OCI-LY7 (cell line): ENCODE results near the gene ERC1. TPM values are rescaled to one million over a fixed set of nuclear protein-coding genes. Genes with fewer than 3 reads are reported as not detected.

Experiments used
- BruUV-seq: library from RNA; stranded (reverse); fragments of 400-500 nt; replicated peaks from 2 replicates; lab custom pipeline; 2021; lab: Mats Ljungman, UMichigan
- CTCF ChIA-PET: fragments of 300-600 bp; sonication (Branson Sonifier 250); formaldehyde crosslinking; loops from one replicate; lab custom pipeline; 2022; ENCODE audit warnings: antibody characterized with exemption; ENCODE audit not compliant: unreplicated experiment; lab: Charles Lee
- POLR2A ChIA-PET: fragments of 300-600 bp; sonication (Branson Sonifier 250); formaldehyde crosslinking; loops from one replicate; lab custom pipeline; 2022; ENCODE audit warnings: antibody characterized with exemption; lab: Charles Lee
- DNase-seq: peaks from one replicate; pipeline ENCODE4 v3.0.0-alpha.2; 2015; ENCODE audit warnings: low spot score
- H2AFZ ChIP-seq: fragments of 200-600 bp; sonication (generic), shearing (Covaris generic); 2 replicates; pipeline ENCODE4 v1.6.1; 2014; ENCODE audit warnings: mild to moderate bottlenecking, antibody characterized with exemption, low read length, moderate library complexity
- H3K27ac ChIP-seq: fragments of 200-600 bp; sonication (generic); 2 replicates; pipeline ENCODE4 v1.5.1; 2014; ENCODE audit warnings: mixed run types, low read depth, mild to moderate bottlenecking, moderate library complexity, low read length, inconsistent platforms; ENCODE audit not compliant: poor library complexity, severe bottlenecking
- H3K36me3 ChIP-seq: fragments of 200-600 bp; sonication (generic); 2 replicates; pipeline ENCODE4 v1.6.1; 2014; ENCODE audit warnings: mild to moderate bottlenecking, antibody characterized with exemption, low read length, moderate library complexity, mixed read lengths; ENCODE audit not compliant: insufficient read depth
- H3K4me1 ChIP-seq: fragments of 200-600 bp; sonication (generic); 2 replicates; pipeline ENCODE4 v1.5.1; 2014; ENCODE audit warnings: mild to moderate bottlenecking, low read length; ENCODE audit not compliant: insufficient read depth, poor library complexity, severe bottlenecking
- H3K4me2 ChIP-seq: fragments of 200-600 bp; sonication (generic); 2 replicates; pipeline ENCODE4 v1.6.1; 2014; ENCODE audit warnings: mild to moderate bottlenecking, low read length
- H3K4me3 ChIP-seq: fragments of 200-600 bp; sonication (generic); 2 replicates; pipeline ENCODE4 v1.5.1; 2014; ENCODE audit warnings: mild to moderate bottlenecking, low read depth, low read length; ENCODE audit not compliant: poor library complexity, severe bottlenecking
- H3K79me2 ChIP-seq: fragments of 200-600 bp; sonication (generic); 2 replicates; pipeline ENCODE4 v1.6.1; 2016; ENCODE audit warnings: low read depth, mild to moderate bottlenecking, low read length, moderate library complexity, mixed read lengths; ENCODE audit not compliant: insufficient read depth
- H3K9me2 ChIP-seq: fragments of 200-600 bp; sonication (generic); 2 replicates; pipeline ENCODE4 v1.6.1; 2016; ENCODE audit warnings: mild to moderate bottlenecking, low read length, mixed read lengths; ENCODE audit not compliant: insufficient read depth
- H3K9me3 ChIP-seq: fragments of 200-600 bp; sonication (generic); 2 replicates; pipeline ENCODE4 v1.6.1; 2014; ENCODE audit warnings: mild to moderate bottlenecking, mixed run types, low read length, mixed read lengths
- H4K20me1 ChIP-seq: fragments of 200-600 bp; sonication (generic); 2 replicates; pipeline ENCODE4 v1.6.1; 2014; ENCODE audit warnings: mild to moderate bottlenecking, antibody characterized with exemption, low read length, moderate library complexity, mixed read lengths; ENCODE audit not compliant: insufficient read depth
- EZH2phosphoT487 ChIP-seq: fragments of 200-600 bp; sonication (generic); IDR thresholded peaks from 2 replicates; pipeline ENCODE4 v1.6.1; 2018; ENCODE audit warnings: low read depth, borderline replicate concordance, mild to moderate bottlenecking, mixed run types, antibody characterized with exemption, low read length, moderate library complexity, mixed read lengths
- intact Hi-C: fragments of 100-400 bp; cut with micrococcal nuclease; formaldehyde crosslinking; loops from one replicate; pipeline ENCODE4 v1.10.0; 2022; ENCODE audit not compliant: unreplicated experiment
- total RNA-seq, 2 experiments: library from RNA; depleted of rRNA in 1 of 2; stranded (reverse); fragments of >200 nt in 1 of 2; shearing (Covaris generic) in 1 of 2; gene quantifications; 2 replicates each; pipeline ENCODE4 v1.2.3, GENCODE V29; 2014 to 2022
- TF ChIP-seq, protein P1 (sequence below): fragments of 200-600 bp; sonication (generic); conservative IDR thresholded peaks from 2 replicates; pipeline ENCODE4 v1.5.1; 2014; ENCODE audit warnings: mild to moderate bottlenecking, antibody characterized with exemption, low read length, moderate library complexity, mixed read lengths

The ERC1 gene
- total RNA-seq, 2 experiments from 2014 or later: 26.9 to 86.9 TPM

- TF ChIP-seq EZH2phosphoT487: no peak
- TF ChIP-seq, protein P1, sequence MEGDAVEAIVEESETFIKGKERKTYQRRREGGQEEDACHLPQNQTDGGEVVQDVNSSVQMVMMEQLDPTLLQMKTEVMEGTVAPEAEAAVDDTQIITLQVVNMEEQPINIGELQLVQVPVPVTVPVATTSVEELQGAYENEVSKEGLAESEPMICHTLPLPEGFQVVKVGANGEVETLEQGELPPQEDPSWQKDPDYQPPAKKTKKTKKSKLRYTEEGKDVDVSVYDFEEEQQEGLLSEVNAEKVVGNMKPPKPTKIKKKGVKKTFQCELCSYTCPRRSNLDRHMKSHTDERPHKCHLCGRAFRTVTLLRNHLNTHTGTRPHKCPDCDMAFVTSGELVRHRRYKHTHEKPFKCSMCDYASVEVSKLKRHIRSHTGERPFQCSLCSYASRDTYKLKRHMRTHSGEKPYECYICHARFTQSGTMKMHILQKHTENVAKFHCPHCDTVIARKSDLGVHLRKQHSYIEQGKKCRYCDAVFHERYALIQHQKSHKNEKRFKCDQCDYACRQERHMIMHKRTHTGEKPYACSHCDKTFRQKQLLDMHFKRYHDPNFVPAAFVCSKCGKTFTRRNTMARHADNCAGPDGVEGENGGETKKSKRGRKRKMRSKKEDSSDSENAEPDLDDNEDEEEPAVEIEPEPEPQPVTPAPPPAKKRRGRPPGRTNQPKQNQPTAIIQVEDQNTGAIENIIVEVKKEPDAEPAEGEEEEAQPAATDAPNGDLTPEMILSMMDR: no peak
- intact Hi-C loops: no loop called here
- no TSS peak for BruUV-seq
- CTCF ChIA-PET: no interaction called here
- no peaks in the 10 kb centered on the region for H3K9me3 ChIP-seq
- no peak overlapping the region for H3K27ac ChIP-seq
- no peaks in the 10 kb centered on the region for H3K9me2 ChIP-seq
- POLR2A ChIA-PET: interaction anchor here (1.4 to 1.8 kb wide), 2 partner anchors 26 to 41 kb away, joined by 5 to 7 read pairs; no protein-coding TSS in a partner anchor
- no peaks in the 10 kb centered on the region for H3K4me1 ChIP-seq
- no peaks in the 10 kb centered on the region for H3K79me2 ChIP-seq
- no peak overlapping the region for H3K4me3 ChIP-seq
- no peak for DNase-seq
- H2AFZ ChIP-seq: no peak overlapping the region
- H3K4me2 ChIP-seq: no peak overlapping the region
- peaks cover 31% of the 10 kb centered on the region for H3K36me3 ChIP-seq
- H4K20me1 ChIP-seq: no peaks in the 10 kb centered on the region
These were observed 191.0 kb downstream of the ERC1 start for GRCh38 chr12:1182069-1182468.

DNA sequence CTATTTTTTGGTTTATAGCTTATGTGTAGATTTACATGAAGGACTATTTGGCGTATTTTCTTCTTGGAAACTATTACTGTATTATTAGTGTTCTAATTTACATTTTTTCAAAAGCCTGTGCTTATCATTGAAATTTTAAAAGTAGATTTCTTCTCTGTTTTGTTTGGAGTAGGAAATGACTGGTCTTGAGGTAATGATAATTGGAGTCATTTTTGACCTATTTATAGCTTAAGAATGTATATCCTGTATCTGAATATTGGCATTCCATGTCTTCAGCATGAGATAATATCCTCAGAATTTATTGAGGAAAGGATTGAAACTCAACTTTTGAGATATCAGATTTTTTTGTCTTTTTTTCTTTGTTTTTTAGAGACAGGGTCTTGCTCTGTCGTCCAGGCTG lies 193.4 kb downstream of the ERC1 start:
- H3K36me3 ChIP-seq: peaks cover 36% of the 10 kb centered on the region
- H3K4me2 ChIP-seq: no peak overlapping the region
- TF ChIP-seq, protein P1: no peak
- TF ChIP-seq EZH2phosphoT487: no peak
- POLR2A ChIA-PET: interaction anchor here (0.6 to 1.0 kb wide), 6 partner anchors 12 to 214 kb away, joined by 3 read pairs; no protein-coding TSS in a partner anchor
- CTCF ChIA-PET: no interaction called here
- intact Hi-C loops: no loop called here
- H4K20me1 ChIP-seq: no peaks in the 10 kb centered on the region
- no peaks in the 10 kb centered on the region for H3K9me2 ChIP-seq
- no TSS peak for BruUV-seq
- no peaks in the 10 kb centered on the region for H3K9me3 ChIP-seq
- H3K79me2 ChIP-seq: no peaks in the 10 kb centered on the region
- DNase-seq: no peak
- H3K4me3 ChIP-seq: no peak overlapping the region
- H3K4me1 ChIP-seq: no peaks in the 10 kb centered on the region
- H3K27ac ChIP-seq: no peak overlapping the region
- H2AFZ ChIP-seq: no peak overlapping the region

- Histone ChIP-seq H3K4me2 (no peak overlapping the region), H3K79me2 (no peaks in the 10 kb centered on the region), H2AFZ (no peak overlapping the region), H3K36me3 (peaks cover 41% of the 10 kb centered on the region), H4K20me1 (no peaks in the 10 kb centered on the region), H3K27ac (no peak overlapping the region), H3K4me1 (no peaks in the 10 kb centered on the region), H3K9me2 (no peaks in the 10 kb centered on the region), H3K4me3 (no peak overlapping the region), H3K9me3 (no peaks in the 10 kb centered on the region)
- BruUV-seq: no TSS peak
- no peak for DNase-seq
- ChIA-PET POLR2A (no interaction called here), CTCF (no interaction called here)
- TF ChIP-seq, protein P1: no peak
- no peak for TF ChIP-seq EZH2phosphoT487
- intact Hi-C loops: no loop called here
These were observed 194.6 kb downstream of the ERC1 start for GRCh38 chr12:1185460-1186182.
